Fibroblast of skin of left biceps (primary cell): ENCODE data around the gene FGF3.
"Not testable (repeated sequence)": the region's sequence is repeated elsewhere in the genome, so short reads cannot be mapped to it uniquely, and the experiment has no call there.

Source experiments
- DNase-seq, 2 experiments: peaks; one replicate each; pipeline ENCODE4 v3.0.0-alpha.2; 2013; ENCODE audit warnings: low read depth in 2 of 2

The FGF3 gene

DNA sequence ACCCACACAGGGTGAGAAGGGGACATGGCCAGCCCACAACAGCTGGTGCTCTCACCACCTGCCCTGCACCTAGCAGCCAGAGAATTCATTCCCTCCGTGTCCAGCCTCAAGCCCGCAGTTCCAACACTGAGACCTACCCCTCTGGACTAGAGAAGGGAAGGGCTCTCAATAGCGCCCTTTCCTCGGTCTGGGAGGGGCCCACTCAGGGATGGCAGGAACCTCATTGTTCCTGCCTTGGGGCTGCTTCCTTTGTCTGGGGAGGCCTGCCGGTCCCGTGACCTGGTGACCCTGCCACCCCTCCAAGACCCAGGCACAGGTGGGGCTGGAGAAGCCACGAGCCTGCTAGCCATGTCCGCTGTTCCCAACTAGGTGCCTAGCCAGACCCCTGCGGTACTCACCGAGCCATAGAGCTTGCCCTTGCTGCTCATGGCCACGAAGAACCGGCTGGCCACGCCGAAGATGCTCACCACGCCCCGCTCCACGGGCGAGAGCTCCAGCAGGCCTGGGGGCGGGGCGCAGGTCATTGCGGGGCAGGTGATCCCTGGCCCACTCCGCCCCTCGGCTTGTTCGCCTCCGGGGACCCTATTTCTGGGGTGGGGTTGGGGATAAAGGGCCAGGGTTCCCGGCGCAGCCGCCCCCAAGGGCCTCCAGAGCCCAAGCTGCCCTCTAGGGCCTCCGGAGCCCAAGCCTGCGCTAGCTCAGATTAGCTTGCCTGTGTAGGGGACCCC lies 45.4 kb downstream of the FGF3 start:
- no peak for DNase-seq

DNA sequence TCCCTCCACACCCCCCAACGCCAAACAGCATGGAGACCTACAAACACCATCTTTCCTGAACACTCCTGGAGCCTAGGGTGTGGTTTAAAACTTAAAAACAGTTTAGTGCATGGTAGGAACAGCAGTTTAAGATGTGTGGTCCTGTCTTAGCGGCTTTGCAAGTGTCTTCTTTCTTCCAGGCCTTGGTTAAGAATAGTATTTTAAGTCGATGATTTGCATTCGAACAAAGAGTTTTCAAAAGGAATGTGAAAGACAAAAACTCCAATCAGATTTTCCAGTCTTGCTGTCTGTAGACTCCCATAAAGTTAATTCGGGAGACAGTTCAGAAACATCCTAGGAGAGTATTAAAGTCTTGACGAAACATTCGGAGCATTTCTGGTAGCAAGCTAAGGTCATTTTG lies 47.8 kb downstream of the FGF3 start:
- DNase-seq = no peak

DNA sequence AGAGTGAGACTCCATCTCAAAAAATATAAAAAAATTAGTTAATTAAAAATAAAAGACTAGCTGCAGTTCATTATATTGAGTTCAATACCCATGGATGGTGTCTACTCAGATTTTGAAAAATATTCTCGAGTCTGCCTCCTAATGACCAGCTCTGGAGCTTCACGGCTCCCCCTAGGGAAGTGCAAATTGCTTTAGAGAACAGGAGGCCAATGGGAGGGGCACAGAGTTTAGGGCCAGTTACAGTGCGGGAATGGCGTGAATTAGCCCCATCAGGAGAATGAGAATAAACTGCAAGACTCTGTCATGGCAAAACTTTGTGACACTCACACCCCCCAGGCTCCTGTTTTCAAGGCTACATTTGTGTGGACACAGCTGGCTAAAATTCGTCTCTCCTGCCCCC lies 48.7 kb downstream of the FGF3 start:
- DNase-seq = no peak

DNA sequence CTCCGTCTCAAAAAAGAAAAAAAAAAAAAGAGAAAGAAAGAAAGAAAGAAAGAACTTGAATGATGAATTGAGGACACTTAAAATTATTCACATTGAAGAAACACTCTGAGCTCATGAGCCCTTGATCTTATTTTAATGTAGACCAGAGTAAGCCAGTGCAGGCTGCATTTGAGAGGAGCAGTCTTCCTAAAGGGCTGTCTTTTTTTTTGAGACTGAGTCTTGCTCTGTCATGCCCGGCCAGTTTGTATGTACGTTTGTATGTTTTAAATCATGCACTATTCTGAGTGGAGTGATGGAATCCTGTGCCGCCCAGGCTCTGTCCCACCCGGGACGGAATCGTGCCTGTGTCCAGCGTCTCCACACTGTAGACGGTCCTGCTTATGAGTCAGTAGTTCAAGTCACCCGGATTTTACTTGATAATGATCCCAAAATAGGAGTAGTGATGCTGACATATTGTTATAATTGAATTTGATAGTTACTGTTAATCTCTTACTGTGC lies 53.7 kb downstream of the FGF3 start:
- no peak for DNase-seq

DNA sequence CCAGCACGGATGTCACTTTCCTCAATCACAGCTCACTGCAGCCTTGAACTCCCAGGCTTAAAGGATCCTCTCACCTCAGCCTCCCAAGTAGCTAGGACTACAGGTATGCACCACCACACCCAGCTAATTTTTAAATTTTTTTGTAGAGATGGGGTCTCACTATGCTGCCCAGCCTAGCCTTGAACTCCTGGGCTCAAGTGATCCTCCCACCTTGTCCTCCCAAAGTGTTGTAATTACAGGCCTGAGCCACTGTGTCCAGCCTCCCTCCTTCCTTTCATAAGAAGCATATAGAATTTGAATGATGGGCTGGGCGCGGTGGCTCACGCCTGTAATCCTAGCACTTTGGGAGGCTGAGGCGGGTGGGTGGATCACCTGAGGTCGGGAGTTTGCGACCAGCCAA lies 54.3 kb downstream of the FGF3 start:
- DNase-seq = not testable (repeated sequence)

DNA sequence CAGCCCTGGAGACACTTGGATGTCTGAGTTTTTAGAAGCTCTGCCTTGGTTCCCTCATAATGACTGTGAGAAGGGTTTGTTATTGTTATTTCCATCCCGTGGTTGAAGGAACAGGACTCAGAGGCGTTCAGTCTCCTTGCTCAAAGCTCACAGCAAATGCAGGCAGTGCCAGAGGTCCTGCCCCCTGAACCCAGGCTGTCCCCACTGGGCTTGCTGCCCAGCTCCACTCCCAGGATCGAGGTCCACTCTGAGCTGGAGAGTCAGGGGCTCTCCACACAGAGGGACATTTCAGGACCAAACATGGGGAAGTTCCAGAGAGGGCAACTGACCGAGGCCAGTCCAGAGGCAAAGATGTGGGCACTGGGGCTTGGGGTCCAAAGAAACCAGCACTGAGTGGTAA lies 58.9 kb downstream of the FGF3 start:
- DNase-seq = no peak
